Endodermal cell (in vitro differentiated cells): ENCODE measurements around the gene PCBP4. TPM values are rescaled to one million over a fixed set of nuclear protein-coding genes. Genes with fewer than 3 reads are reported as not detected.

ENCODE experiments used
- DNase-seq: peaks from one replicate; pipeline ENCODE4 v3.0.0-alpha.2; 2017
- H3K27ac ChIP-seq: 2 replicates; pipeline ENCODE4 v1.5.1; 2013; ENCODE audit warnings: mild to moderate bottlenecking, low read depth, low read length, moderate library complexity
- H3K27me3 ChIP-seq: 2 replicates; pipeline ENCODE4 v1.6.1; 2013; ENCODE audit warnings: mild to moderate bottlenecking, low read length, moderate library complexity; ENCODE audit not compliant: insufficient read depth, control insufficient read depth, poor library complexity, severe bottlenecking
- H3K36me3 ChIP-seq: 2 replicates; pipeline ENCODE4 v1.7.0; 2013; ENCODE audit warnings: mild to moderate bottlenecking, low read length, moderate library complexity; ENCODE audit not compliant: control insufficient read depth, insufficient read depth
- H3K4me1 ChIP-seq: one replicate; pipeline ENCODE4 v1.7.0; 2013; ENCODE audit warnings: low read length; ENCODE audit not compliant: control insufficient read depth, insufficient read depth
- H3K4me3 ChIP-seq: 2 replicates; pipeline ENCODE4 v1.5.1; 2013; ENCODE audit warnings: mild to moderate bottlenecking, low read length, moderate library complexity
- H3K9ac ChIP-seq: 2 replicates; pipeline ENCODE4 v1.6.1; 2013; ENCODE audit warnings: mild to moderate bottlenecking, low read length, moderate library complexity; ENCODE audit not compliant: poor library complexity, severe bottlenecking; ENCODE audit errors: extremely low read depth
- H3K9me3 ChIP-seq: 2 replicates; pipeline ENCODE4 v1.6.1; 2013; ENCODE audit warnings: mild to moderate bottlenecking, low read length, moderate library complexity; ENCODE audit not compliant: control insufficient read depth
- H3K27ac Mint-ChIP-seq: 2 replicates; pipeline ENCODE4 v1.8.0; 2020; ENCODE audit warnings: mixed read lengths
- H3K27me3 Mint-ChIP-seq: 2 replicates; pipeline ENCODE4 v1.8.0; 2021; ENCODE audit warnings: mild to moderate bottlenecking, mixed read lengths; ENCODE audit not compliant: insufficient read depth
- H3K36me3 Mint-ChIP-seq: 2 replicates; pipeline ENCODE4 v1.8.0; 2020; ENCODE audit warnings: low read depth, mixed read lengths
- H3K4me1 Mint-ChIP-seq: 2 replicates; pipeline ENCODE4 v1.8.0; 2020; ENCODE audit warnings: mixed read lengths
- H3K4me3 Mint-ChIP-seq: 2 replicates; pipeline ENCODE4 v1.8.0; 2020; ENCODE audit warnings: mild to moderate bottlenecking, moderate library complexity, mixed read lengths
- H3K9me3 Mint-ChIP-seq: 2 replicates; pipeline ENCODE4 v1.8.0; 2020; ENCODE audit warnings: mild to moderate bottlenecking, mixed read lengths
- WGBS, 2 experiments: methylation state at CpG; one replicate each; pipeline versions ENCODE4 v1.1.5 to v1.1.7; 2013; ENCODE audit warnings: missing lambda C conversion rate in 2 of 2, mixed read lengths in 1 of 2; ENCODE audit not compliant: insufficient coverage in 1 of 2, insufficient read length in 1 of 2; 5-methylcytosine and 5-hydroxymethylcytosine counted together
- total RNA-seq, 2 donors: library from RNA; stranded (reverse); fragmentation: NEBNext Ultra II Directional in 1 of 2; extraction: Animal tissue kit (Norgen Biotek cat#: 25700) in 1 of 2; gene quantifications; 2 replicates in 1 of 2; 3 replicates in 1 of 2; pipeline ENCODE4 v1.2.1, GENCODE V29; 2021
- TF ChIP-seq, protein P1 (sequence below): fragments of 200-600 bp; sonication (generic); conservative IDR thresholded peaks from 2 replicates; pipeline ENCODE4 v1.5.0; 2021; ENCODE audit warnings: antibody characterized with exemption, mild to moderate bottlenecking

Gene PCBP4
- total RNA-seq, 2 donors from 2014 or later = 54.1 to 68.1 TPM

DNA sequence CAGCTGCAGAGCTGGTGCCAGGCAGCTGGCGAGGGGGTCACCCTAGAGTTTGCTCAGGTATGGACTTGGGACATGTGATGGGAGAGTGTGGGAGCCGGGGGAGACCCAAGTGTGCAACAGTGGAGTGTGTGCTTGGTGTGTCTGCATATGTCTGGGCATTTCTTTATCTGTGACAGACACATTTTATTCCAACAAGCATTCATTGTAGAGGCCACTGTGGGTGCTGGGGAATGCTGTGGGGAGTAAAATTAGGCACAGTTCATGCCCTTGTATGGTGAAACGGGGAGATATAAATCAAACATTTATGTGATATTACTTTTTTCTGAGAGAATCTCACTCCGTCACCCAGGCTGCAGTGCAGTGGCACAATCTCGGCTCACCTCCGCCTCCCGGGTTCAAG is 20.3 kb upstream of the PCBP4 start:
- H3K36me3 Mint-ChIP-seq = peaks cover 15% of the 10 kb centered on the region
- Histone ChIP-seq H3K9ac (no peak overlapping the region), H3K9me3 (no peaks in the 10 kb centered on the region), H3K27ac (no peak overlapping the region), H3K4me3 (no peak overlapping the region), H3K27me3 (no peaks in the 10 kb centered on the region), H3K36me3 (peaks cover 9% of the 10 kb centered on the region), H3K4me1 (peaks cover 9% of the 10 kb centered on the region)
- H3K27ac Mint-ChIP-seq = no peak overlapping the region
- 94 to 95% methylated on average over 4 to 7 of the region's 7 CpGs for WGBS, 2 experiments
- peaks cover 9% of the 10 kb centered on the region for H3K4me1 Mint-ChIP-seq
- H3K27me3 Mint-ChIP-seq = no peaks in the 10 kb centered on the region
- no peak overlapping the region for H3K4me3 Mint-ChIP-seq
- TF ChIP-seq, protein P1, sequence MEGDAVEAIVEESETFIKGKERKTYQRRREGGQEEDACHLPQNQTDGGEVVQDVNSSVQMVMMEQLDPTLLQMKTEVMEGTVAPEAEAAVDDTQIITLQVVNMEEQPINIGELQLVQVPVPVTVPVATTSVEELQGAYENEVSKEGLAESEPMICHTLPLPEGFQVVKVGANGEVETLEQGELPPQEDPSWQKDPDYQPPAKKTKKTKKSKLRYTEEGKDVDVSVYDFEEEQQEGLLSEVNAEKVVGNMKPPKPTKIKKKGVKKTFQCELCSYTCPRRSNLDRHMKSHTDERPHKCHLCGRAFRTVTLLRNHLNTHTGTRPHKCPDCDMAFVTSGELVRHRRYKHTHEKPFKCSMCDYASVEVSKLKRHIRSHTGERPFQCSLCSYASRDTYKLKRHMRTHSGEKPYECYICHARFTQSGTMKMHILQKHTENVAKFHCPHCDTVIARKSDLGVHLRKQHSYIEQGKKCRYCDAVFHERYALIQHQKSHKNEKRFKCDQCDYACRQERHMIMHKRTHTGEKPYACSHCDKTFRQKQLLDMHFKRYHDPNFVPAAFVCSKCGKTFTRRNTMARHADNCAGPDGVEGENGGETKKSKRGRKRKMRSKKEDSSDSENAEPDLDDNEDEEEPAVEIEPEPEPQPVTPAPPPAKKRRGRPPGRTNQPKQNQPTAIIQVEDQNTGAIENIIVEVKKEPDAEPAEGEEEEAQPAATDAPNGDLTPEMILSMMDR = no peak
- DNase-seq = no peak
- H3K9me3 Mint-ChIP-seq = no peaks in the 10 kb centered on the region

DNA sequence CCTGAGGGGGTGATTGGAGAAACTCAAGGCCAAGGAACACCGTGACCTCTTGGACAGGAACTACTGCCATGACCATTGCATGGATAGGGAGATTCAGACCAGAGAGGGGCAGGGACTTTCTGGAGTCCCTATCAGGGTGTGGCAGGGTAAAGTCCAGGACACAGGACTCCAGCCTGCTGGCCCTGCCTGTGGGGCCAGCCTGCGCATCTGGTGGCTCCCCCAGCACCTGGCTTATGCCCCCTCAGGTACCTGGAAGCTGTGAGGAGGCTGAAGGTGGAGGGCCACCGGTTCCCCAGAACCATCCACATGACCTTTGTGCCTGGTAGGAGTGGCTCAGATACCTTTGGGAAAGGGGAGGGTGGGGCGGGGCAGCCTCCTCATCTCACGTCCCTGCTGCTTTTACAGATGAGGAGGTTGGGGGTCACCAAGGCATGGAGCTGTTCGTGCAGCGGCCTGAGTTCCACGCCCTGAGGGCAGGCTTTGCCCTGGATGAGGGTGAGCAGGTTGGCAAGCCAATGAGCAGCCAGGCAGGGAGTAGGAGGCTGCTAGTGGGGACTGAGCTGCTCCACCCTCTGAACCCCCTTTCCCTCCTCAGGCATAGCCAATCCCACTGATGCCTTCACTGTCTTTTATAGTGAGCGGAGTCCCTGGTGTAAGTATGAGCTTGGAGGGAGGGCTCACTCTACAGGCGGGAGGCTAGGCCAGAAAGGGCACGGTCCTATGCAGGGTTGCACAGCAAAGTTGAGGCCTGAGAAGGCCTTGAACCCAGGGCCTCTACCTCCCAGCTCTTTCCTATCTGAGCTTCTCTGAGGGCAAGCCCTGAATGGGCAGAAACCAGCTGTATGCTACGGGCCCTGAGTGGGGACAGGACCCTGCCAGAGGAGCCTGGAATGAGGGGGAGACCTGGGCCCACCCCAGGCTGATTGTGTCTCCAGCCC is 19.0 kb upstream of the PCBP4 start:
- 60 to 91% methylated on average over 1 to 12 of the region's 12 CpGs for WGBS, 2 experiments
- H3K9ac ChIP-seq = no peak overlapping the region
- Mint-ChIP-seq H3K4me3 (no peak overlapping the region), H3K36me3 (peaks cover 5% of the 10 kb centered on the region), H3K27ac (no peak overlapping the region), H3K9me3 (no peaks in the 10 kb centered on the region), H3K4me1 (peaks cover 8% of the 10 kb centered on the region), H3K27me3 (no peaks in the 10 kb centered on the region)
- H3K4me1 ChIP-seq = peaks cover 8% of the 10 kb centered on the region
- H3K4me3 ChIP-seq = no peak overlapping the region
- H3K36me3 ChIP-seq = no peaks in the 10 kb centered on the region
- H3K27me3 ChIP-seq = no peaks in the 10 kb centered on the region
- H3K27ac ChIP-seq = no peak overlapping the region
- DNase-seq = peak; percentile 45
- no peaks in the 10 kb centered on the region for H3K9me3 ChIP-seq
- TF ChIP-seq, protein P1 = no peak

DNA sequence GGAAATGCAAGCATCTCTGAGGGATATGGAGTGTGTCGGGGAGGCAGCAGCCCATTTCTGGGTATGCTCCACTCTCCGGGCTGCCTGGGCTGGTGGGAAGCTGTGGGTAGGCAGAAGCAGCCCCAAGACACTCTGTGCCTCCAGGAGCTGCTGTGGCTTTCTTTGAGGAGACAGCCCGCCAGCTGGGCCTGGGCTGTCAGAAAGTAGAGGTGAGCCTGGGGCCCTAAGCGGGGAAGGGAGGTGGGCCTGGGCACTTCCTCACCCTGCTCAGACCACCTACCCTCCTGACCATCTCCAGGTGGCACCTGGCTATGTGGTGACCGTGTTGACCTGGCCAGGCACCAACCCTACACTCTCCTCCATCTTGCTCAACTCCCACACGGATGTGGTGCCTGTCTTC is 17.8 kb upstream of the PCBP4 start:
- no peak overlapping the region for H3K4me3 ChIP-seq
- WGBS, 2 experiments = 90 to 95% methylated on average over 2 to 6 of the region's 6 CpGs
- H3K36me3 ChIP-seq = no peaks in the 10 kb centered on the region
- no peaks in the 10 kb centered on the region for H3K9me3 ChIP-seq
- no peaks in the 10 kb centered on the region for H3K27me3 ChIP-seq
- H3K27ac ChIP-seq = no peak overlapping the region
- H3K9me3 Mint-ChIP-seq = no peaks in the 10 kb centered on the region
- peaks cover 8% of the 10 kb centered on the region for H3K4me1 ChIP-seq
- no peak overlapping the region for H3K9ac ChIP-seq
- peak overlapping the region; percentile 55 for H3K27ac Mint-ChIP-seq
- H3K4me3 Mint-ChIP-seq = no peak overlapping the region
- TF ChIP-seq, protein P1 = no peak
- H3K4me1 Mint-ChIP-seq = peaks cover 8% of the 10 kb centered on the region
- no peaks in the 10 kb centered on the region for H3K27me3 Mint-ChIP-seq
- H3K36me3 Mint-ChIP-seq = peaks cover 2% of the 10 kb centered on the region
- no peak for DNase-seq
